DND-41 (cell line): ENCODE measurements around the gene PITPNC1.

Experiments used
- EZH2 ChIP-seq: IDR thresholded peaks from 3 replicates; pipeline ENCODE4 v1.6.1; 2012; ENCODE audit warnings: borderline replicate concordance, low read depth, mild to moderate bottlenecking, moderate library complexity, low read length, inconsistent platforms; ENCODE audit not compliant: severe bottlenecking
- TF ChIP-seq, protein P1 (sequence below): IDR thresholded peaks from 2 replicates; pipeline ENCODE4 v1.5.1; 2012; ENCODE audit warnings: borderline replicate concordance, low read length, moderate library complexity, mild to moderate bottlenecking; ENCODE audit not compliant: poor library complexity, severe bottlenecking; ENCODE audit errors: extremely low read depth

GRCh38 chr17:67570797-67571196 is 193.7 kb downstream of the PITPNC1 start:
- TF ChIP-seq, protein P1, sequence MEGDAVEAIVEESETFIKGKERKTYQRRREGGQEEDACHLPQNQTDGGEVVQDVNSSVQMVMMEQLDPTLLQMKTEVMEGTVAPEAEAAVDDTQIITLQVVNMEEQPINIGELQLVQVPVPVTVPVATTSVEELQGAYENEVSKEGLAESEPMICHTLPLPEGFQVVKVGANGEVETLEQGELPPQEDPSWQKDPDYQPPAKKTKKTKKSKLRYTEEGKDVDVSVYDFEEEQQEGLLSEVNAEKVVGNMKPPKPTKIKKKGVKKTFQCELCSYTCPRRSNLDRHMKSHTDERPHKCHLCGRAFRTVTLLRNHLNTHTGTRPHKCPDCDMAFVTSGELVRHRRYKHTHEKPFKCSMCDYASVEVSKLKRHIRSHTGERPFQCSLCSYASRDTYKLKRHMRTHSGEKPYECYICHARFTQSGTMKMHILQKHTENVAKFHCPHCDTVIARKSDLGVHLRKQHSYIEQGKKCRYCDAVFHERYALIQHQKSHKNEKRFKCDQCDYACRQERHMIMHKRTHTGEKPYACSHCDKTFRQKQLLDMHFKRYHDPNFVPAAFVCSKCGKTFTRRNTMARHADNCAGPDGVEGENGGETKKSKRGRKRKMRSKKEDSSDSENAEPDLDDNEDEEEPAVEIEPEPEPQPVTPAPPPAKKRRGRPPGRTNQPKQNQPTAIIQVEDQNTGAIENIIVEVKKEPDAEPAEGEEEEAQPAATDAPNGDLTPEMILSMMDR, result no peak
- no peak for TF ChIP-seq EZH2
